Fibroblast of pulmonary artery (primary cell): ENCODE data around the gene ZNF423.

Experiments used
- DNase-seq: peaks from one replicate; pipeline ENCODE4 v3.0.0-alpha.2; 2010; ENCODE audit warnings: low read depth
- H3K4me3 ChIP-seq: replicated peaks from 2 replicates; pipeline ENCODE4 v1.5.1; 2011; ENCODE audit warnings: low read depth, mild to moderate bottlenecking, control low read depth, low read length, moderate library complexity
- CTCF ChIP-seq: IDR thresholded peaks from 2 replicates; pipeline ENCODE4 v1.5.1; 2011; ENCODE audit warnings: mild to moderate bottlenecking, control low read depth, low read length, inconsistent platforms; ENCODE audit errors: missing control alignments

Gene ZNF423

GRCh38 chr16:49745311-49745747 lies 110.6 kb downstream of the ZNF423 start:
- no peak overlapping the region for H3K4me3 ChIP-seq
- no peak for TF ChIP-seq CTCF
- no peak for DNase-seq

- no peak for DNase-seq
- no peak for TF ChIP-seq CTCF
- H3K4me3 ChIP-seq, result no peak overlapping the region
Observed at GRCh38 chr16:49744244-49745220, 111.4 kb downstream of the ZNF423 start.

GRCh38 chr16:49743658-49744057 lies 112.3 kb downstream of the ZNF423 start:
- H3K4me3 ChIP-seq, result no peak overlapping the region
- no peak for DNase-seq
- TF ChIP-seq CTCF, result no peak

GRCh38 chr16:49743203-49743464 lies 112.8 kb downstream of the ZNF423 start:
- no peak overlapping the region for H3K4me3 ChIP-seq

GRCh38 chr16:49742428-49743202 lies 113.3 kb downstream of the ZNF423 start:
- DNase-seq, result no peak
- no peak overlapping the region for H3K4me3 ChIP-seq
- TF ChIP-seq CTCF, result no peak

More at GRCh38 chr16:49743203-49743464, 112.8 kb downstream of the ZNF423 start:
- TF ChIP-seq CTCF, result no peak
- no peak for DNase-seq

GRCh38 chr16:49740256-49740655 lies 115.7 kb downstream of the ZNF423 start:
- DNase-seq, result no peak
- TF ChIP-seq CTCF, result no peak
- no peak overlapping the region for H3K4me3 ChIP-seq
